NCI-H2107 treated with DMSO at 0.1 percent for 48 hours (cell line): ENCODE results near the gene MGAT1.
"Not testable (repeated sequence)": the region's sequence is repeated elsewhere in the genome, so short reads cannot be mapped to it uniquely, and the experiment has no call there.

ENCODE experiments used
- DNase-seq: peaks from one replicate; lab custom pipeline; 2025; ENCODE audit not compliant: unreplicated experiment; lab: John Stamatoyannopoulos, UW

Gene MGAT1

GRCh38 chr5:180807046-180807445 lies 4.4 kb upstream of the MGAT1 start:
- DNase-seq = no peak

- no peak for DNase-seq
Observed at GRCh38 chr5:180806351-180807011, 3.9 kb upstream of the MGAT1 start.

- DNase-seq = no peak
Observed at GRCh38 chr5:180804129-180804618, 1.6 kb upstream of the MGAT1 start.

- no peak for DNase-seq
Observed at GRCh38 chr5:180803181-180804128, 849 bp upstream of the MGAT1 start.

- no peak for DNase-seq
Observed at GRCh38 chr5:180801596-180802324, 846 bp downstream of the MGAT1 start.

GRCh38 chr5:180799902-180800801 lies 2.5 kb downstream of the MGAT1 start:
- DNase-seq = no peak

- no peak for DNase-seq
Observed at GRCh38 chr5:180799194-180799593, 3.4 kb downstream of the MGAT1 start.

- no peak for DNase-seq
Observed at GRCh38 chr5:180798193-180798592, 4.4 kb downstream of the MGAT1 start.

- no peak for DNase-seq
Observed at GRCh38 chr5:180797256-180798192, 5.1 kb downstream of the MGAT1 start.

- no peak for DNase-seq
Observed at GRCh38 chr5:180795771-180796313, 6.8 kb downstream of the MGAT1 start.

GRCh38 chr5:180792965-180793287 lies 9.7 kb downstream of the MGAT1 start:
- DNase-seq = no peak

GRCh38 chr5:180792287-180792964 lies 10.2 kb downstream of the MGAT1 start:
- DNase-seq = no peak

GRCh38 chr5:180791611-180792213 lies 10.9 kb downstream of the MGAT1 start:
- no peak for DNase-seq

- DNase-seq = no peak
Observed at GRCh38 chr5:180790524-180790923, 12.1 kb downstream of the MGAT1 start.

- DNase-seq = no peak
Observed at GRCh38 chr5:180790020-180790419, 12.6 kb downstream of the MGAT1 start.

- not testable (repeated sequence) for DNase-seq
Observed at GRCh38 chr5:180788651-180789410, 13.8 kb downstream of the MGAT1 start.

- no peak for DNase-seq
Observed at GRCh38 chr5:180787711-180788431, 14.7 kb downstream of the MGAT1 start.
